Left lung (tissue), 10 donors: ENCODE data around the gene WDR49. TPM values are rescaled to one million over a fixed set of nuclear protein-coding genes. Genes with fewer than 3 reads are reported as not detected.

Source experiments
- ATAC-seq: fragments of 200-7000 bp; cut with Tn5 transposase; one replicate; pipeline ENCODE4 v1.9.1; 2020; ENCODE audit warnings: moderate library complexity
- DNase-seq, 4 donors: peaks; one replicate each; pipeline ENCODE4 v3.0.0-alpha.2; 2013 to 2020
- H3K27ac ChIP-seq, 2 donors: fragments of 200-600 bp; sonication (generic) in 1 of 2; one replicate each; pipeline versions ENCODE4 v1.5.0 to v1.8.0; 2020 to 2021
- H3K27me3 ChIP-seq, 2 donors: fragments of 200-600 bp; sonication (generic) in 1 of 2; one replicate each; pipeline versions ENCODE4 v1.5.0 to v1.8.0; 2020 to 2021
- H3K36me3 ChIP-seq, 2 donors: fragments of 200-600 bp; sonication (generic) in 1 of 2; one replicate each; pipeline versions ENCODE4 v1.5.0 to v1.8.0; 2020 to 2021
- H3K4me1 ChIP-seq, 2 donors: fragments of 200-600 bp; one replicate each; pipeline ENCODE4 v1.8.0; 2021
- H3K4me3 ChIP-seq, 2 donors: fragments of 200-600 bp; sonication (generic) in 1 of 2; one replicate each; pipeline versions ENCODE4 v1.5.0 to v1.8.0; 2020 to 2021; ENCODE audit warnings: mild to moderate bottlenecking in 1 of 2
- H3K9me3 ChIP-seq, 2 donors: fragments of 200-600 bp; sonication (generic) in 1 of 2; one replicate each; pipeline versions ENCODE4 v1.5.0 to v1.8.0; 2020 to 2021
- intact Hi-C, 2 donors: fragments of 100-400 bp; cut with DNase I; formaldehyde crosslinking; loops; one replicate each; pipeline versions ENCODE4 v1.11.2 to v1.14.2; 2022
- polyA plus RNA-seq, 6 donors: library from polyadenylated mRNA; unstranded; fragments of 120-200 nt; gene quantifications; one replicate each; pipeline ENCODE4 v1.2.1, GENCODE V29; 2013; ENCODE audit not compliant: insufficient read length in 6 of 6
- total RNA-seq, 2 donors: library from RNA; stranded (reverse); fragmentation: NEBNext Ultra II Directional; extraction: Animal tissue kit (Norgen Biotek cat#: 25700); gene quantifications; one replicate each; pipeline ENCODE4 v1.2.1, GENCODE V29; 2021
- TF ChIP-seq, protein P1 (sequence below), 2 donors: fragments of 200-600 bp; sonication (generic) in 1 of 2; IDR thresholded peaks; one replicate each; pipeline versions ENCODE4 v1.5.0 to v1.8.0; 2021; ENCODE audit warnings: antibody characterized with exemption in 2 of 2
- donor health status: DM: no; HTN: yes; CAD: no.
- donor health status: DM: no; HTN: no; CAD: no.

WDR49 gene
- total and polyA plus RNA-seq, 8 donors = 0.99 to 6.0 (median 2.5) TPM

DNA sequence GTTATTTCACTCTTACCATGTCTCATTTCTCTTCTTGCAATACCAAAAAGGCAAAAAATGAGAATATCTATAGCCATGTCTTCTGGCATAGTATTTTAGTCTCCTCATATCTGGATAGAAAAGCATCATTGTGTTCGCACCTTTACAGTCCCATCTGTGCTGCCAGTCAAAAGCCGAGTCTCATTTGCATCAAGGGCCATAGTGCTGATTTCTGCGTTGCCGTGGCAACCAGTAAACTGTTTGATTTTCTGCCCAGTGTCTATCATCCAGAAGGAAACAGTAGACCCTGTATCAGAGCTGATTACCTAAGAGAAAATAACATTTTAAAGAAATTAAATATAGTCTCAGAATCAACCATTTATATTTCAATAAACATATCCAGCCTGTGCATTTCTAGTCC is 93.8 kb downstream of the WDR49 start:
- H3K36me3 ChIP-seq = no peaks in the 10 kb centered on the region
- intact Hi-C loops = no loop called here
- TF ChIP-seq, protein P1, sequence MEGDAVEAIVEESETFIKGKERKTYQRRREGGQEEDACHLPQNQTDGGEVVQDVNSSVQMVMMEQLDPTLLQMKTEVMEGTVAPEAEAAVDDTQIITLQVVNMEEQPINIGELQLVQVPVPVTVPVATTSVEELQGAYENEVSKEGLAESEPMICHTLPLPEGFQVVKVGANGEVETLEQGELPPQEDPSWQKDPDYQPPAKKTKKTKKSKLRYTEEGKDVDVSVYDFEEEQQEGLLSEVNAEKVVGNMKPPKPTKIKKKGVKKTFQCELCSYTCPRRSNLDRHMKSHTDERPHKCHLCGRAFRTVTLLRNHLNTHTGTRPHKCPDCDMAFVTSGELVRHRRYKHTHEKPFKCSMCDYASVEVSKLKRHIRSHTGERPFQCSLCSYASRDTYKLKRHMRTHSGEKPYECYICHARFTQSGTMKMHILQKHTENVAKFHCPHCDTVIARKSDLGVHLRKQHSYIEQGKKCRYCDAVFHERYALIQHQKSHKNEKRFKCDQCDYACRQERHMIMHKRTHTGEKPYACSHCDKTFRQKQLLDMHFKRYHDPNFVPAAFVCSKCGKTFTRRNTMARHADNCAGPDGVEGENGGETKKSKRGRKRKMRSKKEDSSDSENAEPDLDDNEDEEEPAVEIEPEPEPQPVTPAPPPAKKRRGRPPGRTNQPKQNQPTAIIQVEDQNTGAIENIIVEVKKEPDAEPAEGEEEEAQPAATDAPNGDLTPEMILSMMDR (IDR thresholded peaks at IDR 0.05) = no peak
- no peak for ATAC-seq
- DNase-seq = no peak
- no peaks in the 10 kb centered on the region for H3K9me3 ChIP-seq
- H3K27ac ChIP-seq = no peak overlapping the region
- no peaks in the 10 kb centered on the region for H3K27me3 ChIP-seq
- no peaks in the 10 kb centered on the region for H3K4me1 ChIP-seq
- no peak overlapping the region for H3K4me3 ChIP-seq

- Histone ChIP-seq H3K9me3 (no peaks in the 10 kb centered on the region), H3K27me3 (no peaks in the 10 kb centered on the region), H3K36me3 (no peaks in the 10 kb centered on the region), H3K4me1 (no peaks in the 10 kb centered on the region), H3K27ac (no peak overlapping the region), H3K4me3 (no peak overlapping the region)
- TF ChIP-seq, protein P1 (IDR thresholded peaks at IDR 0.05) = no peak
- ATAC-seq = no peak
- intact Hi-C loops = no loop called here
- DNase-seq = no peak
These were observed 98.8 kb downstream of the WDR49 start for GRCh38 chr3:167554898-167555297.

- Histone ChIP-seq H3K27me3 (no peaks in the 10 kb centered on the region), H3K27ac (no peak overlapping the region), H3K9me3 (peaks cover 0 to 11% of the 10 kb centered on the region in 2 donors), H3K4me3 (no peak overlapping the region), H3K36me3 (no peaks in the 10 kb centered on the region), H3K4me1 (no peaks in the 10 kb centered on the region)
- TF ChIP-seq, protein P1 (IDR thresholded peaks at IDR 0.05) = no peak
- DNase-seq (no peak), ATAC-seq (no peak)
- intact Hi-C loops = no loop called here
These were observed 115.7 kb downstream of the WDR49 start for GRCh38 chr3:167538081-167538480.

GRCh38 chr3:167521006-167521355 is 132.8 kb downstream of the WDR49 start:
- Histone ChIP-seq H3K4me1 (peaks cover 0 to 11% of the 10 kb centered on the region in 2 donors), H3K36me3 (no peaks in the 10 kb centered on the region), H3K27me3 (no peaks in the 10 kb centered on the region), H3K27ac (no peak overlapping the region), H3K9me3 (peaks cover 0 to 5% of the 10 kb centered on the region in 2 donors), H3K4me3 (no peak overlapping the region)
- DNase-seq = no peak
- intact Hi-C loops = no loop called here
- TF ChIP-seq, protein P1 (IDR thresholded peaks at IDR 0.05) = no peak
- ATAC-seq = peak; percentile 59

DNA sequence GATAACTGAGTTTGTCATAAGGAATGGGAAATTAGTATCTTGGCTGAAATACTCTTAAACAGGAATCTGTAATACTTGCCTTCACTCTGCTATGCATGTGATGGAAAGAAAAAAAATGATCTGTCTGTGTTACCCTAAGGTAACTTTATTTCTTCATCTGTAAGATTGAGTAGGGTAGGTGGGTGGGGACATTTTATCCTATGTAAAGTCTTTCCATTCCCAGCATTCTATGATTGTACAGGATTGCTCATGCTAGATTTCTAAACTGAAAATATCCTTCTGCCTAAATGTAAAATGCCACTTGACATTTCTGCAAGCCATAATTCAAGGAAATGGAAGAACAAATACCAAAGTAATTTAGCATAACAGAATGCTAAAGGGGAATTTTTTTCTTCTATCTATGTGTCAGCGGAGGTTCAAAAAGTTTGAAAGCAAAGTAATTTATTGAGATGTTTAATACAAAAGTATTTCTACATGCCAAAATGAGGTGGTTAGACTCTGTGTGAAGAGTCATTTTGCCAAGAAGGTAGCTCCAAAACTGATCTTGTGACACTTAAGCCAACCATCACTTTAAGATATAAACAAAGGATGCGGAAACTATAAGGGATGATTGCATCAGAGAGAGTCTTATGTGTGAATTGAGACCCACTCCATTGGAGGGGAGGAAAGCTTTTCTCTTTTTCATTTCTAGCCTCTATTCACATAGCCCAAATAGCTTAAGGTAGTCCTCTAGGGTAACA is 133.3 kb downstream of the WDR49 start:
- DNase-seq (no peak), ATAC-seq (no peak)
- intact Hi-C loops = no loop called here
- Histone ChIP-seq H3K27me3 (no peaks in the 10 kb centered on the region), H3K36me3 (no peaks in the 10 kb centered on the region), H3K4me3 (no peak overlapping the region), H3K4me1 (peaks cover 0 to 11% of the 10 kb centered on the region in 2 donors), H3K9me3 (peaks cover 0 to 5% of the 10 kb centered on the region in 2 donors), H3K27ac (no peak overlapping the region)
- TF ChIP-seq, protein P1 (IDR thresholded peaks at IDR 0.05) = no peak
